Activated naive CD8-positive, alpha-beta T cell treated with anti-CD3 and anti-CD28 coated beads for 36 hours (primary cell): Measurements from ENCODE around the gene RUFY3. TPM values are rescaled to one million over a fixed set of nuclear protein-coding genes. Genes with fewer than 3 reads are reported as not detected.

Source experiments
- DNase-seq: peaks from one replicate; pipeline ENCODE4 v3.0.0; 2021
- H3K27ac Mint-ChIP-seq: one replicate; pipeline ENCODE4 v1.8.0; 2022; ENCODE audit warnings: mild to moderate bottlenecking, moderate library complexity, mixed read lengths
- H3K27me3 Mint-ChIP-seq: one replicate; pipeline ENCODE4 v1.8.0; 2022; ENCODE audit warnings: mild to moderate bottlenecking, mixed read lengths
- H3K36me3 Mint-ChIP-seq: one replicate; pipeline ENCODE4 v1.8.0; 2021; ENCODE audit warnings: mild to moderate bottlenecking, mixed read lengths
- H3K4me1 Mint-ChIP-seq: one replicate; pipeline ENCODE4 v1.8.0; 2021; ENCODE audit warnings: mixed read lengths
- H3K4me3 Mint-ChIP-seq: one replicate; pipeline ENCODE4 v1.8.0; 2022; ENCODE audit warnings: mild to moderate bottlenecking, moderate library complexity, mixed read lengths
- H3K9me3 Mint-ChIP-seq: one replicate; pipeline ENCODE4 v1.8.0; 2022; ENCODE audit warnings: mixed read lengths
- total RNA-seq, 2 experiments: library from RNA; stranded (reverse); gene quantifications; one replicate each; pipeline ENCODE4 v1.2.3, GENCODE V29; 2021

Gene RUFY3
- total RNA-seq, 2 experiments from 2014 or later = 10.1 to 11.3 TPM

DNA sequence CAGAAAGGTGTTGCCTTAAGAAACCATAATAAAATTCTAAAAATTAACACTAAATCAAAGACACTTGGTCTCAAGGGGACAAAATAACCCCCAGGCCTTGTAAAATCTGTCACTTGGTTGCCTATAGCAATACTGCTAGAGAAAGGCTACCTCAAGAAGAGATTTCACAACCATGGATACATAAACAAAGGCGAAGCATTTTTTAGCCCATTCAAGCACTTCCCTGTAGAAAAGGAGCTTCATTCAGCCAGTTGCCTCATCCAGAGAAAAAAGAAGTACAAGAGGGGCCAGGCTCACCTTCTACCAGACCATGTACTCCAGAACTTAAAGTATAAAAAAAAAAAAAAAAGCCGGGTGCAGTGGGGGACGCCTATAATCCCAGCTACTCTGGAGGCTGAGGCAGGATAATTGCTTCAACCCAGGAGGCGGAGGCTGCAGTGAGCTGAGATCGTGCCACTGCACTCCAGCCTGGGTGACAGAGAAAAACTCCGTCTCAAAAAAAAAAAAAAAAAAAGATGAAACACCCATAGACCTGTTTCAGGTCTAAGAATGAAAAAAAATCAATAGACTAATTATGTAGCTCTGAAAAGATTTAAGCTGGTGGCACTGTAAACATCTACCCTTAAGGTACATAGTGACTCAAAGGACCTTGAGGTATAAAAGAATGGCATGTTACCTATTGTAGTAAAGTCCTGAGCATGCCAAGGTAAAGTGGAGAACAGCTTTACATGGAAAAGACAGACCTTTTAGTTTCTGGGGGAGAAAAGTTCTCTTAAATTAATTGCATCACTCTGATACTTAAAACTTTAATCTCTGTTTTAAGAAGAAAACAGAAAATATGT lies 18.0 kb downstream of the RUFY3 start:
- Mint-ChIP-seq H3K9me3 (peaks cover 1% of the 10 kb centered on the region), H3K27me3 (no peaks in the 10 kb centered on the region), H3K4me1 (peaks cover 28% of the 10 kb centered on the region), H3K27ac (no peak overlapping the region), H3K4me3 (no peak overlapping the region), H3K36me3 (no peaks in the 10 kb centered on the region)
- no peak for DNase-seq

DNA sequence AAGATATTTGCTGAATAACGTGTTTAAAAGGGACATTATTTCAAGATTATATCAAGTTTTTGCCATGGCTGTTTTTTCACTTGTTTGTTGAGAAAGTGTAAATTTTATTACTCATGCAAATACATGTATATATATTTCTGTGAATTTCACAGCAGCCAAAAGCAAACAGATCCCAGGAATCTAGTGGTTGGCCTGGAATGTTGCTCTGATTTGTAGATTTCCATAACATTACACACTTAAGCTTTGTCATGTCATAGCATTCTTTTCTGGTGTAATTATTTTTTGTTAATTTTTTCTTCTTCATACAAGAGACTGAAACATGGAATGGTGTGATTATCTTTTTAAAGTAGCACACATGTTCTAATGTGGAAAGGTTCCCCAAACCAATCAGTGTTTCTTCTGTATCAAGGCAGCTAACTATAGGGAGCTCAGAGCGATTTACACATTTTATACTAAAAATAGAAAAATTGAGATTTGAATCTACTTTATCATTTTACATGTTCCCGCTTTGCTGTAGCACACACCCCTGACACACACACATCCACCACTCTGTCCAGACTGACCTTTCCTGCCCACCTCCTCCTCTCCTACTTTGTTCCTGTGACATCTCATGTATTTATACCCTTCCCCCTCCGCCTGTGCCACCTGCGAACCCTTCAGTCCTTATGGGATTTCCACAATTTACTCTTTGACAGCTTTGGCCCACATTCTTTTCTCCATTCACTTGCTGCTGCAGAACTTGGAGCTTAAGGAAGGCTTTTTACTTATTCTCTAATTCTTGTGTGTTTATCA lies 20.3 kb downstream of the RUFY3 start:
- DNase-seq = no peak
- H3K4me1 Mint-ChIP-seq = peaks cover 9% of the 10 kb centered on the region
- no peak overlapping the region for H3K4me3 Mint-ChIP-seq
- H3K27ac Mint-ChIP-seq = no peak overlapping the region
- H3K27me3 Mint-ChIP-seq = no peaks in the 10 kb centered on the region
- no peaks in the 10 kb centered on the region for H3K9me3 Mint-ChIP-seq
- H3K36me3 Mint-ChIP-seq = no peaks in the 10 kb centered on the region

GRCh38 chr4:70743731-70744130 lies 22.0 kb downstream of the RUFY3 start:
- DNase-seq = no peak
- Mint-ChIP-seq H3K4me3 (no peak overlapping the region), H3K27me3 (no peaks in the 10 kb centered on the region), H3K36me3 (peaks cover 2% of the 10 kb centered on the region), H3K27ac (no peak overlapping the region), H3K9me3 (no peaks in the 10 kb centered on the region), H3K4me1 (peaks cover 4% of the 10 kb centered on the region)

DNA sequence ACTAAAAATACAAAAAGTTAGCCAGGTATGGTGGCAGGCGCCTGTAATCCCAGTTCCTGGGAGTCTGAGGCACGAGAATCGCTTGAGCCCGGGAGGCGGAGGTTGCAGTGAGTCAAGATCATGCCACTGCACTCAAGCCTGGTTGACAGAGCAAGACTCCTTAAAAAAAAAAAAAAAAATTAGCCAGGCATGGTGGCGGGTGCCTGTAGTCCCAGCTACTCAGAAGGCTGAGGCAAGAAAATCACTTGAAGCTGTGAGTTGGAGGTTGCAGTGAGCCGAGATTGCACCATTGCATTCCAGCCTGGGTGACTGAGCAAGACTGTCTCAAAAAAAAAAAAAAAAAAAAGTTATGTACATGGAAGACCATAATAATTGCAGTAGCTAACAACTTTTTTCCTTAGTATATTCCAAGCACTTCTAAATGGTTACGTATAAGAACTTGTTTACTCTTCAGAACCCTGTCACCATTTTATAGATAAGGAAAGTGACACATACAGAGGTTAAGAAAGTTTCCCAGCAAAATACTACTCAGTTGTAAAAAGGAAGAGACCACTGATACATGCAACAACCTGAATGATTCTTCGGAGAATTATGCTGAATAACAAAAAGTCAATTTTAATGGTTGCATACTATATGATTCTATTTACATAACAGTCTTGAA lies 24.5 kb downstream of the RUFY3 start:
- H3K27ac Mint-ChIP-seq = no peak overlapping the region
- DNase-seq = no peak
- peaks cover 2% of the 10 kb centered on the region for H3K36me3 Mint-ChIP-seq
- H3K4me3 Mint-ChIP-seq = no peak overlapping the region
- H3K4me1 Mint-ChIP-seq = peaks cover 5% of the 10 kb centered on the region
- no peaks in the 10 kb centered on the region for H3K27me3 Mint-ChIP-seq
- H3K9me3 Mint-ChIP-seq = no peaks in the 10 kb centered on the region

GRCh38 chr4:70747874-70748273 lies 26.1 kb downstream of the RUFY3 start:
- Mint-ChIP-seq H3K4me1 (peaks cover 10% of the 10 kb centered on the region), H3K27me3 (no peaks in the 10 kb centered on the region), H3K36me3 (peaks cover 2% of the 10 kb centered on the region), H3K27ac (no peak overlapping the region), H3K9me3 (no peaks in the 10 kb centered on the region), H3K4me3 (no peak overlapping the region)
- DNase-seq = no peak

DNA sequence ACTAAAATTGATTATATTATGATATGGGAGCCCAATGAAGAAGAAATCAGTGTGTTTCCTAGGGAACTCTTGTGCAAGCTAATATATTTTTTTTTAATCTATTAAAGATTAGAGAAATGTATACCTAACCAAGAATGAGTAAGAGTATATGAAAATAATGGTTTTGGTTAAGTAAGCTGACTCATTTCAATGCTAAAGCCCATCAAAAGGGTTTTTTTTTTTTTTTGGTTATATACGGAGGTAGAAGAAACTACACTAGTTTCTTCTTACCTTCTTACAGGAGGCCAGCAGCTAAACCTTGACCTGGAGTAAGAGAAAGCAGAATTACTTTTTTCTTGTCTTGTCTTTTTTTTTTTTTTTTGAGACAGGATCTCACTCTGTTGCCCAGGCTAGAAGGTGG lies 27.5 kb downstream of the RUFY3 start:
- peaks cover 17% of the 10 kb centered on the region for H3K4me1 Mint-ChIP-seq
- no peak overlapping the region for H3K4me3 Mint-ChIP-seq
- H3K36me3 Mint-ChIP-seq = peaks cover 2% of the 10 kb centered on the region
- no peak for DNase-seq
- no peak overlapping the region for H3K27ac Mint-ChIP-seq
- no peaks in the 10 kb centered on the region for H3K9me3 Mint-ChIP-seq
- H3K27me3 Mint-ChIP-seq = no peaks in the 10 kb centered on the region

DNA sequence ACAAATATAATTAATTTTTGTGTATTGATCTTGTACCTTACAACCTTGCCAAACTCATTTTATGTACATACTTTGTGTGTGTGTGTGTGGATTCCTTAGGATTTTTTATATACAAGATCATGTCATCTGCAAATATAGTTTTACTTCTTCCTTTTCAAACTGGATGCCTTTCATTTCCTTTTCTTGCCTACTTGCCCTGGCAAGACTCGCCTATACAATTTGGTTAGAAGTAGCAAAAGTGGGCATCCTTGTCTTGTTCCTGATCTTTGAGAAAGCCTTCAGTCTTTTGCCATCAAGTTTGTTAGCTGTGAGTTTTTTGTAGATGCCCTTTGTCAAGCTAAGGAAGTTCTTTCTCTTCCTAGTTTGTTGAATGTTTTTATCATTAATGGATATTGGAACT lies 30.5 kb downstream of the RUFY3 start:
- Mint-ChIP-seq H3K9me3 (no peaks in the 10 kb centered on the region), H3K4me3 (no peak overlapping the region), H3K27me3 (no peaks in the 10 kb centered on the region), H3K27ac (no peak overlapping the region), H3K4me1 (peaks cover 22% of the 10 kb centered on the region), H3K36me3 (peaks cover 4% of the 10 kb centered on the region)
- DNase-seq = no peak

DNA sequence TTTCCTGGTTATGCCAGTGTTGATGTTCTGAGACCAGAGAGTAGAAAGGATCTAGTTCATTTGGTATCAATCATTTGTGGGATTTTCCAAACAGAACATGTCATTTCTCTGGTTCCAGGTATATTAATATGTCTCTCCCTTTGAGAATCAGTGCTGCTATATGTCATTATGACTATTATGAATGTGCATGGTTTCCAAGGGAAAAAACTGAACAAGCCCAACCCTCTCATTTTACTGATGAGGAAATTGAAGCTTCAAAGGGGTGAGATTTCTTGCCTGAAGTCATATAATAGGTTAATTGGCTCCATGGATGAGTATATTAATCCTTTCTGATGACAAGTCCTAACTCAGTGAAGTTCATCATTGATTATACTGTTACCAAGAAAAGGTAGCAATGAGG lies 31.9 kb downstream of the RUFY3 start:
- Mint-ChIP-seq H3K4me3 (no peak overlapping the region), H3K9me3 (no peaks in the 10 kb centered on the region), H3K27me3 (no peaks in the 10 kb centered on the region), H3K4me1 (peaks cover 22% of the 10 kb centered on the region), H3K36me3 (peaks cover 2% of the 10 kb centered on the region), H3K27ac (no peak overlapping the region)
- DNase-seq = no peak

- peaks cover 27% of the 10 kb centered on the region for H3K4me1 Mint-ChIP-seq
- no peak overlapping the region for H3K4me3 Mint-ChIP-seq
- H3K27ac Mint-ChIP-seq = no peak overlapping the region
- no peaks in the 10 kb centered on the region for H3K27me3 Mint-ChIP-seq
- H3K36me3 Mint-ChIP-seq = peaks cover 2% of the 10 kb centered on the region
- no peak for DNase-seq
- H3K9me3 Mint-ChIP-seq = no peaks in the 10 kb centered on the region
Measured at GRCh38 chr4:70754470-70754869, 32.7 kb downstream of the RUFY3 start.

GRCh38 chr4:70754990-70755688 lies 33.4 kb downstream of the RUFY3 start:
- no peaks in the 10 kb centered on the region for H3K27me3 Mint-ChIP-seq
- DNase-seq = no peak
- H3K4me1 Mint-ChIP-seq = peaks cover 31% of the 10 kb centered on the region
- H3K27ac Mint-ChIP-seq = no peak overlapping the region
- peaks cover 2% of the 10 kb centered on the region for H3K36me3 Mint-ChIP-seq
- no peaks in the 10 kb centered on the region for H3K9me3 Mint-ChIP-seq
- no peak overlapping the region for H3K4me3 Mint-ChIP-seq

DNA sequence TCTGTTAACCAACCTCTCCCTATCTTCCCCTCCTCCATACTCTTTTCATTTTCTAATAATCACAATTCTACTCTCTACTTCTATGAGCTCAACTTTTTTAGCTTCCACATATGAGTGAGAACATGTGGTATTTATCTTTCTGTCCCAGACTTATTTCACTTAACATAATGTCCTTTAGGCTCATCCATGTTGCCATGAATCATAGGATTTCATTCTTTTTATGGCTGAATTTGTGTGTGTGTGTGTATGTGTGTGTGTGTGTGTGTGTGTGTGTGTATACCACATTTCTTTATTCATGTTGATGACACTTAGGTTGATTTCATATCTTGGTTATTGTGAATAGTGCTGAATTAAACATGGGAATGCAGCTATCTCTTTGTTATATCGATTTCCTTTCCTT lies 37.4 kb downstream of the RUFY3 start:
- peaks cover 7% of the 10 kb centered on the region for H3K36me3 Mint-ChIP-seq
- peaks cover 16% of the 10 kb centered on the region for H3K4me1 Mint-ChIP-seq
- no peak for DNase-seq
- no peaks in the 10 kb centered on the region for H3K27me3 Mint-ChIP-seq
- no peak overlapping the region for H3K27ac Mint-ChIP-seq
- H3K9me3 Mint-ChIP-seq = no peaks in the 10 kb centered on the region
- no peak overlapping the region for H3K4me3 Mint-ChIP-seq

GRCh38 chr4:70759627-70760026 lies 37.9 kb downstream of the RUFY3 start:
- no peak overlapping the region for H3K27ac Mint-ChIP-seq
- peak overlapping the region; percentile 11 for H3K4me3 Mint-ChIP-seq
- H3K36me3 Mint-ChIP-seq = peaks cover 12% of the 10 kb centered on the region
- no peaks in the 10 kb centered on the region for H3K9me3 Mint-ChIP-seq
- peaks cover 14% of the 10 kb centered on the region for H3K4me1 Mint-ChIP-seq
- no peak for DNase-seq
- H3K27me3 Mint-ChIP-seq = no peaks in the 10 kb centered on the region

GRCh38 chr4:70760662-70761061 lies 38.9 kb downstream of the RUFY3 start:
- H3K4me1 Mint-ChIP-seq = peaks cover 11% of the 10 kb centered on the region

DNA sequence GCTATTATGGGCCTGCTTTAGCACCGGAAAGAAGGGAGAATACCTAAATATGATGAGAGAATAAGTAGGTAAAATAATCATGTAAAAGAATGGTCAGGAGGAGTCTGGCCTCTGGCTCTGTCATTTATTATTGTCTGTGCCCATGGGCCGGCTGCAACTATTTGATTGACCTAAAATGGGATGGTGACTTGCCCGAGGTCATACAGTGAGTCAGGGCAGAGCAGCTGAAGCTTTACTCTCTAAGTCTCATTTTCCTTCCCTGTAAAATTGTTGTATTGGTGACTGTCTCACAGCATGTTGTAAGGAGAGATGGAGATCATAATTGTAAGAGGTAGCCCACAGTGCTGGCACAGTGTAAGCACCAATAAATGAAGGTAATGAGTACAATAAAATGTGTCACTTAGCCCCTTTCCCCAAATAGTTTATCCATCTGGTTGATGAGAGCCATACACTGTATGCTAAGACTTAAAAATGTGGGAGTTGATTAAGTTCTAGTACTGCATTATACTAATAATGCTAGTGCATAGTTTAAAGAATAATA lies 39.6 kb downstream of the RUFY3 start:
- DNase-seq = no peak
- peaks cover 11% of the 10 kb centered on the region for H3K4me1 Mint-ChIP-seq
- peaks cover 11% of the 10 kb centered on the region for H3K36me3 Mint-ChIP-seq
- no peaks in the 10 kb centered on the region for H3K27me3 Mint-ChIP-seq
- no peak overlapping the region for H3K4me3 Mint-ChIP-seq
- H3K27ac Mint-ChIP-seq = no peak overlapping the region
- H3K9me3 Mint-ChIP-seq = no peaks in the 10 kb centered on the region

More at GRCh38 chr4:70760662-70761061, 38.9 kb downstream of the RUFY3 start:
- Mint-ChIP-seq H3K36me3 (peaks cover 13% of the 10 kb centered on the region), H3K4me3 (no peak overlapping the region), H3K27me3 (no peaks in the 10 kb centered on the region), H3K27ac (no peak overlapping the region), H3K9me3 (no peaks in the 10 kb centered on the region)
- no peak for DNase-seq
